ENCODE results near the gene IGSF23.

The IGSF23 gene

GRCh38 chr19:44660081-44660480 is 46.7 kb downstream of the IGSF23 start:
- H4K20me1 ChIP-seq (ENCODE audit: control insufficient read depth, insufficient read depth, low read depth, low read length): no peaks in the 10 kb centered on the region
- H3K79me2 ChIP-seq (ENCODE audit: control insufficient read depth, low read length): no peaks in the 10 kb centered on the region
- H3K9me2 ChIP-seq (replicated peaks; ENCODE audit: control insufficient read depth, low read length): no peaks in the 10 kb centered on the region
- H3F3A ChIP-seq (ENCODE audit: control insufficient read depth, insufficient read depth): no peaks in the 10 kb centered on the region
- no peaks in the 10 kb centered on the region for H3K4me1 ChIP-seq (ENCODE audit: control insufficient read depth, low read length)
- H3K9me3 ChIP-seq (ENCODE audit: control insufficient read depth, insufficient read depth, low read length): no peaks in the 10 kb centered on the region
- H3K27ac ChIP-seq (ENCODE audit: low read depth, low read length): no peak overlapping the region
- H3K36me3 ChIP-seq (ENCODE audit: control insufficient read depth, low read length): no peaks in the 10 kb centered on the region
- no peak for TF ChIP-seq CTCF (IDR thresholded peaks at IDR 0.05; ENCODE audit: low read depth, low read length, poor library complexity, severe bottlenecking)
- no peak for TF ChIP-seq EZH2phosphoT487 (IDR thresholded peaks at IDR 0.05; ENCODE audit: borderline replicate concordance, low read length)
- H3K4me3 ChIP-seq (ENCODE audit: low read length): no peak overlapping the region
- no peaks in the 10 kb centered on the region for H3K27me3 ChIP-seq (ENCODE audit: control insufficient read depth, low read length)
- H3K4me2 ChIP-seq (ENCODE audit: low read length): no peak overlapping the region

- Histone ChIP-seq H3K4me3 (ENCODE audit: low read length) (no peak overlapping the region), H3K27me3 (ENCODE audit: control insufficient read depth, low read length) (no peaks in the 10 kb centered on the region), H3K79me2 (ENCODE audit: control insufficient read depth, low read length) (no peaks in the 10 kb centered on the region), H3K27ac (ENCODE audit: low read depth, low read length) (no peak overlapping the region), H3K4me1 (ENCODE audit: control insufficient read depth, low read length) (no peaks in the 10 kb centered on the region), H3F3A (ENCODE audit: control insufficient read depth, insufficient read depth) (no peaks in the 10 kb centered on the region), H3K9me2 (replicated peaks; ENCODE audit: control insufficient read depth, low read length) (no peaks in the 10 kb centered on the region), H3K9me3 (ENCODE audit: control insufficient read depth, insufficient read depth, low read length) (no peaks in the 10 kb centered on the region), H3K4me2 (ENCODE audit: low read length) (no peak overlapping the region), H4K20me1 (ENCODE audit: control insufficient read depth, insufficient read depth, low read depth, low read length) (no peaks in the 10 kb centered on the region), H3K36me3 (ENCODE audit: control insufficient read depth, low read length) (no peaks in the 10 kb centered on the region)
- no peak for TF ChIP-seq EZH2phosphoT487 (IDR thresholded peaks at IDR 0.05; ENCODE audit: borderline replicate concordance, low read length)
- TF ChIP-seq CTCF (IDR thresholded peaks at IDR 0.05; ENCODE audit: low read depth, low read length, poor library complexity, severe bottlenecking): no peak
Measured at GRCh38 chr19:44661205-44661604, 47.8 kb downstream of the IGSF23 start.

- no peaks in the 10 kb centered on the region for H3K9me2 ChIP-seq (replicated peaks; ENCODE audit: control insufficient read depth, low read length)
- no peaks in the 10 kb centered on the region for H3K36me3 ChIP-seq (ENCODE audit: control insufficient read depth, low read length)
- H3F3A ChIP-seq (ENCODE audit: control insufficient read depth, insufficient read depth): no peaks in the 10 kb centered on the region
- H4K20me1 ChIP-seq (ENCODE audit: control insufficient read depth, insufficient read depth, low read depth, low read length): no peaks in the 10 kb centered on the region
- TF ChIP-seq CTCF (IDR thresholded peaks at IDR 0.05; ENCODE audit: low read depth, low read length, poor library complexity, severe bottlenecking) (no peak), EZH2phosphoT487 (IDR thresholded peaks at IDR 0.05; ENCODE audit: borderline replicate concordance, low read length) (no peak)
- no peaks in the 10 kb centered on the region for H3K79me2 ChIP-seq (ENCODE audit: control insufficient read depth, low read length)
- no peaks in the 10 kb centered on the region for H3K27me3 ChIP-seq (ENCODE audit: control insufficient read depth, low read length)
- no peaks in the 10 kb centered on the region for H3K4me1 ChIP-seq (ENCODE audit: control insufficient read depth, low read length)
- no peaks in the 10 kb centered on the region for H3K9me3 ChIP-seq (ENCODE audit: control insufficient read depth, insufficient read depth, low read length)
- H3K4me3 ChIP-seq (ENCODE audit: low read length): no peak overlapping the region
- no peak overlapping the region for H3K4me2 ChIP-seq (ENCODE audit: low read length)
- no peak overlapping the region for H3K27ac ChIP-seq (ENCODE audit: low read depth, low read length)
Measured at GRCh38 chr19:44661904-44662303, 48.5 kb downstream of the IGSF23 start.

Measured in DOHH2 (cell line).